Stimulated activated CD4-positive, alpha-beta T cell treated with anti-CD3 and anti-CD28 coated beads, Interleukin-15, amount 100 ng/mL, for 24 hours (primary cell): Measurements from ENCODE around the gene ANKRD10.

Experiments used
- DNase-seq: peaks from one replicate; pipeline ENCODE4 v3.0.0-alpha.2; 2020

ANKRD10 gene

DNA sequence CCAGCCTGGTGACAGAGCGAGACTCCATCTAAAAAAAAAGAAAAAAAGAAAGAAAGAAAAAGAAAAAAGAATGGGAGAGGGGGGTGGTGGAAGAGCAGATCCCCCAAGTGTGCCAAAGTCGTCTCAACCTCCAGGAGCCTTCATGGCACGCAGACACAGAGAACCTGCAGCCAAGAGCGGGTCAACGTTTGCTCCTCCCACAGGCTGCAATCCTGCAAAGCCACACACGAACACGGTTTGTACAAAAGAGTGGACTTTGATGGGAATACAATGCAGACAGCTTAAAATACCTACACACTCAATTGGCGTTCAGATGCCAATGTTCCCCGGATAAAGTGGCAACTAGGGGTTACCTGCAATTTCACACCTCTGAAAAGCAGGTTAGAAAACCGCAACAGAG, 29.4 kb downstream of the ANKRD10 start:
- DNase-seq: no peak

DNA sequence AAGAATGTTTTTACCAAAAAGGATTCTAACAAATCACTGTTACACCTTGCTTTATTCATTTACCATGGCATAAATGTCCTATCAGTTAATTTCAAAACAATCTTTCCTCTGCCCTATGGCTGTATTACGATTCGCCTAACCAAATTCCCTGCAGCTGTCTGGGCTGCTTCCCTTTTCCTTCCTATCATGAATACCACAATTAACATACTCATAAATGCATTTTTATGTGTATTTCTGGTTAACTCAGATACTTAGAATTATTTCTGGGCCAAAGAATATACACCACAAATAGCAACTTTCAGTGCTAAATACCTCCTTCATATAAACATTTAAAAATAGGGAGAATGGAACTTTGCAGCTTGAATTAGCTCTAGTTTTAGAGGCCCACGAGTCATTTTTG, 30.4 kb downstream of the ANKRD10 start:
- no peak for DNase-seq

DNA sequence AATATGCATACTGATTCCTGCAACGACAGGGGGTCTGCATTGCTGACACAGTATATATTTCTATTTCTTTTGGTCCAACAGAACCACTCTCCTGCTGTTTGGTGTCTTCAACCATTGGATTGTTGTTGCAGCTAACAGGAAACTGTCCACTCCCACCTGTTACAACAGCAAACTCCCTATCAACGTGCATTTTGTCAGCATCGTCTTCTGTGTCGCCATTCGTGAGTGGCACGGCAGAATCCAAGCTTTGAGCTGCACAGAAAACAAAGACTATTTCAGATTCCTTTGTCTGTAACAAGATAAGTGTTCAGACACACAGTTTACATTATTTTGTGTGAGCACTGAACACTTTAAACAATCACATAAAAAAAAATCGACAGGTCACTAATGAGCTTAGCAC, 31.3 kb downstream of the ANKRD10 start:
- DNase-seq: no peak

- no peak for DNase-seq
Measured at GRCh38 chr13:110882972-110883371, 31.9 kb downstream of the ANKRD10 start.

- no peak for DNase-seq
Measured at GRCh38 chr13:110881839-110882627, 32.8 kb downstream of the ANKRD10 start.

DNA sequence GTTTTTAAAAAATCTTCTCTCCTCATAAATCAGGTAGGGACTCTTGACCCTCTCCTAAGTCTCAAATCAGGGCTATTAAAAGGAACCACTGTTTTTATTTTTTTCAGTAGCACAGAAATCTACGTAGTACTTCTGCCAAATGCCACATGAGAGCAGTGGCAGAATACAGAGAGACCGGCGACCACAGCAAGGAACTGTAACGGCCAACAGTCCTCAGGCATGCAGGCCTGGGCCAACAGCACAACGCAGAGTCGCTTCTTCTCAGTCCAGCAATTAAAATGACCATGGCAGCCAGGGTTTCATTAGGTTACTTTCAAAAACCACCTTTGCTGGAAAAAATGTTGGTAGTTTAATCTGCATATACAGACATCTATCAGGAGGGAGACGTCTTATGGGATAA, 34.2 kb downstream of the ANKRD10 start:
- DNase-seq: no peak

GRCh38 chr13:110879482-110879881, 35.4 kb downstream of the ANKRD10 start:
- no peak for DNase-seq

DNA sequence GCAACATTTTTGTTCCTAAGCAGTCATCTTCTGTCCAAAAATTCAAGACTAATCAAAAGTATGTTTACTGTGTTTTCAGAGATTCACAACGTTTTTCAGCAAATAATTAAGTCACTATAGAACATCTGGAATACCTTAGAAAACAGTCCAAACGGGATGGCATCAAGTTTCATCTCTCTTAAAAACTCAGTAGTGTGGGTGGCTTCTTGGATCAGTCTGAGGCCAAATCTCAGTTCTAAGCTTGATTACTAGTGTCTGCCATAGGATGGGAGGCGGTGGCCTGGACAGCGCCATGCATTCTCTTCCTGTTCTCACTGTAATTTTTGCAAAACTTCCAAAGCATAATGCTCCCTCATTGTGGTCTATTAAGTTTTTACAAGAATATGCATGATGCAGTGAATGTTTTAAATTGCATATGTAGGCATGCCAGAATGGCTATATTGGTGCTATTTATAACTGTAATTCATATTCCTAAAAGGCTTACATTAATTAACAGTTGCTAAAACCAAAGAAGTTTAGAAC, 37.1 kb downstream of the ANKRD10 start:
- no peak for DNase-seq

- DNase-seq: no peak
Measured at GRCh38 chr13:110876609-110877008, 38.3 kb downstream of the ANKRD10 start.

GRCh38 chr13:110875241-110875640, 39.6 kb downstream of the ANKRD10 start:
- no peak for DNase-seq

GRCh38 chr13:110874508-110874960, 40.3 kb downstream of the ANKRD10 start:
- peak; percentile 84 for DNase-seq

GRCh38 chr13:110873639-110874507, 41.0 kb downstream of the ANKRD10 start:
- no peak for DNase-seq

DNA sequence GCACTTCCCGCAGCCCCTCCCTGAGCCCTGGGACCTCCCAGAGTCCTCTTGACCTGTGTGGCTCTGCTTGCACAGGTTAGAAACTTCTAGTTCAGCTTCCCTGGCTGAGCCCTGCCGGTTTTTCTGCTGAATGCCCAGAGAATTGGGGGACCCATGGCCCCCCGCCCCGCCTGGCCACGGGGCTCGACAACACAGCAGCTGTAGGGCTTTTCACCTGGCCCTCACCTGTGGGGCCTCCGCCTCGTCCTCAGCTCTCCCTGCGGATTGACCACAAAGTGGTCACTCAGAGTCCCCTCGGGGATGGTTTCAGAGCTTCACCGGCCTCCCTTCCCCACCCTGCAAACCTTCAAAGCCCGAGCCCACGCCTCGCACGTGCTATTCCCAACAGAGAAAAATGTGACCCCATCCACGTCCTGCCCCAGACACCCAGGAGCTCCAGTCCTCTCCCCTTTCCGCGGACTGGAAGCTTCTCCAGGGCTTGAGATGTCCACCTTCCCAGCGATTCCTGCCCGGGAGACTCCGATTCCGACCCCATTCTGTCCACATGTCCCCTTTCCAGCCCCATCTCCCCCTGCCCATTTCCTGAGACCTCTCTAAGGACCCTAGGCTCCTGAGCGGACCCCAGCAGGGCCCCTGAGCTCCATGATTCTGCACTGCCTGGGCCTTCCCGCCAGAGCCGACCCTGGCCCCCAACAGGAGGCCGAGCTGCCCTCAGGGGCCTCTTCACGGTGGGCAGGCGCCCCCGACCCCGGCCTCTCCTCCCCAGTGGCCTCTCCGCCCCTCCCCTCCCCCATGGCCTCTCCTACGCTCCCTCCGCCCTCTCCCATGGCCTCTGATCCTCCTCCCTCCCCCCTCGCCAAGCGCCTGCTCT, 41.9 kb downstream of the ANKRD10 start:
- DNase-seq: no peak

- no peak for DNase-seq
Measured at GRCh38 chr13:110872034-110872767, 42.7 kb downstream of the ANKRD10 start.

DNA sequence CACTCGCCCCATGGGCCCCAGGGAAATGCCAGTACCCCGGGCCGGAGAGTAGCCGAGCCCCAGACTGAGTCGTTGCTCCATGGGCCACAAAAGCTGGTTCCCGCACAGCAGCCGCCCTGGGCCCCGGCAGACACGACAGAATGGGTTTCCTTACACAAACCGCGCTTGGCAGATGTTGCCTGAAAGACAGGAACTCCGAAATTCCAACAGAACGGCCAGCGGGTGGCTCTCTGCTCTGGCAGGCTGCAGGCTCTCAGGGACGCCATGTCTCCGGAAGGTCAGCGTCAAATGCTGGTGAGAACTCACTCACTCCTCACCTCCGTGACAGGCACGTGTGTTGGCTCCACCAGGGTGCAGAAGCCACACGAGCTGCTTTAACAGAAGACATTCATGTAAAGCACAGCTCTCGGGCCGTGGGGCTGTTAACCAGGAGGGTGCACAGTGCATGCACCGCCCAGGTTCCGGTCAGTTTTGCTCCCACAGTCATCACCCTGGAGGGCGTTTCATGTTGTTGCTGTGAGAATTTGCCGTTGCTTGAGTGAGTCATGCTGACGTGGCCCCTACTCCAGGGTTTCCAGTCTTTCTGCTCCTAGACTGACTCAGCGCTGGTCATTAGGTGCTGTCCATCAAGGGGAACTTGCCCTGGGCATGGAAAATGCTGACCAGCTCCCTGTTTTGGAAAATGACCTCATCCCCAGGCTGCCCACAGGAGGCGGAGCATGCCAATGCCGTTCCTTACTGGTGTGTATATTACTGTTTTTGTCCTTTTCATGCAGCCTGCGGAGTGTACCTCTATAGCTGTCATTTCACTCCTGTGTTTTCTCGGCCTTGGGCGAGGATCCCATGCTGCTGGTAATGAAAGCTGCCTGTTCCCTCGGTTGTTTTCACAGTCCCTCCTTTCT, 44.8 kb downstream of the ANKRD10 start:
- DNase-seq: peak; percentile 49

- DNase-seq: no peak
Measured at GRCh38 chr13:110869231-110869804, 45.6 kb downstream of the ANKRD10 start.

DNA sequence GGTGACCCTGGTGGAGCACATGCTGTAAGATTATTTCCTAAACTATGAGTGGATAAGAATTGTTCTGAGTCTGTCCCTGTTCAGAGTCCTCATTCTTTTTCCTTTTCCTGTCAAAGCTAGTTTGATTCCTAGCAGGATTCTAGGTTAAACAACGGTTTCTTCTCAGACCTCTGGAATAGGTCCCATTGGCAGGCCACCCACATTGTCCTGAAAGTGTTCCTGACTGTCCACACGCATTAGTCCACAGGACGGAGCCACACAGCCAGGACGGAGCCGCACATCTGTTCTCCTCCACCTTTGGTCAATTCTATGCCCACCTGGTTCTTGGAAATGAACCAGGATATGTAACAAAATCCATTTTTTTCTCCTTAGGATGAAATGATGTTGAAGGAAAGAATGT, 46.1 kb downstream of the ANKRD10 start:
- DNase-seq: no peak

GRCh38 chr13:110867380-110867779, 47.5 kb downstream of the ANKRD10 start:
- DNase-seq: no peak

DNA sequence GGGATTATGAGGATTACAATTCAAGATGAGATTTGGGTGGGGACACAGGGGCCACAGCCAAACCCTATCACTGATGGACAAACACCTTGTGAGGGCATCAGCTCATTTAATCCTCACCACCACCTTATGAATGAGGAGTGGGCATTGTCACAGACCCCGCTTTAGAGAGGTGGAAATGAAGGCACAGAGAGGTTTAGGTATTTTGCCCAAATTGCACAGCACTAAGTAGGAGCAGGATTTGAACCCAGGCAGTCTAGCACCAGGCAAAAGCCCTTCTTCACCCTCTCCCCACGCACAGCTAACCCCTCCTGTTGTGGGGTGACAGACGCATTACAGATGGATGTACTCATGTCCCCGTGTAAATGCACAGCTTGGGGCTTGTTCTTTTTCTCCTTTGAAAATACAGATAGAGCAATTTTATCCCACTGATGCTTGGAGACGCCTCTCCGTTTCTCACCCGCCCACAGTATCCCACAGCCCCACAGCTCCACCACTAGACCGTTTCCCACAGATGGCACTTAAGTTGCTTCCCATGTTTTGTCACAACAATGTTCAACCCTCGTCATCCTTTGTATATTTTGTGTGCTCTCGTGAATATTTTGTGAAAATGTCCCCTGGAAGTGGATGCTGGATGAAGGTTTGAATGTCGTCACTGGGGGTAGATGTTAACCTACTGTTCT, 48.2 kb downstream of the ANKRD10 start:
- no peak for DNase-seq

DNA sequence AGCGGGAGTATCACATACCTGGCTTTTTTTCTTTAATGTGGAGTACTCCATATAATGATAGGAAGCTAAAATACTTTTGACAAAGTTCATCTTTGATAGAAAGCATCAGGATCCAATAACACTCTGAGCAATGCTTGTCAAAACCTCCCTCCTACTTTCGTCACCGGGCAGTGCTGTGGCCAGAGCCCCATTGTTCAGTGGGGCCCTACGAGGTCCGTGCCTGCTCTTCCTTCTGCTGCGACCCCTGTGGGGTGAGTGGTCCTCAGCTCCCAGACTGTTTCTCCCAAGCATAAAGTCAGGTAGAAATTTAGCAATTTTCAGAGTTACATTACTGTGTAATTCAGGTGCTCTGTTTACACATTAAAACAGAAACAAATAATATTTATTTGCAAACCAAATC, 51.2 kb downstream of the ANKRD10 start:
- DNase-seq: no peak
